Keratinocyte (primary cell): ENCODE results near the gene TAP1.

Source experiments
- CTCF ChIP-seq, 3 experiments: IDR thresholded peaks in 1 of 3; conservative IDR thresholded peaks in 1 of 3; optimal IDR thresholded peaks in 1 of 3; 2 replicates in 2 of 3; 3 replicates in 1 of 3; pipeline versions ENCODE3 to v1.5.1; 2011; ENCODE audit warnings: low read length in 3 of 3, mild to moderate bottlenecking in 3 of 3, moderate library complexity in 2 of 3, control low read depth in 1 of 3, inconsistent platforms in 1 of 3; ENCODE audit not compliant: insufficient read depth in 2 of 3; ENCODE audit errors: extremely low read depth in 1 of 3
- EZH2 ChIP-seq: IDR thresholded peaks from one replicate; pipeline ENCODE4 v1.6.1; 2012; ENCODE audit warnings: inconsistent platforms, mild to moderate bottlenecking, low read length, moderate library complexity

DNA sequence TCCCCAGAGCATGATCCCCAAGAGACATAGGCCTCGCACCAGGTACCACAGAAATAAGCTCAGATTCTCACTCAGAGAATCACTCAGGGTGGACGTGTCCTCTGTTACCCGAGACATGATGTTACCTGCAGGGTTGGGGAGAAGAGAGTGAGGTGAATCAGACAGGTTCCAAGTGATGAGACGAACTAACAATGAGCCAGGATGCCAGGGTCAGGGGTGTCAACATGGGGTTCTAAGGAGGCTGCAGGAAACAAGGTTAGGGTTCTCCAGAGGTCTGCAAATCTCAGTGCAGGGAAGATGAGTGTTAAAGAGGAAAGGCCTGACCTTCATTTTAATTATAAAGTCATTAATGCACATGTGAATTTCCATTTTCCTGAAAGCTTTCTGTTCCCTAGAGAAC lies 2.5 kb downstream of the TAP1 start:
- TF ChIP-seq EZH2 (no peak), CTCF (optimal IDR thresholded peaks at IDR 0.05 in 1 of 3, IDR thresholded peaks at IDR 0.05 in 1 of 3, conservative IDR thresholded peaks at IDR 0.05 in 1 of 3; ENCODE audit: extremely low read depth in 1 of 3, insufficient read depth in 2 of 3, low read length in 3 of 3) (no peak)
